WTC11 (cell line): ENCODE results near the gene CTCF.

Source experiments
- ETV6 ChIP-seq: sonication (generic); formaldehyde crosslinking; IDR thresholded peaks from 2 replicates; pipeline ENCODE4 v1.8.1; 2022; ENCODE audit warnings: mild to moderate bottlenecking, missing genetic modification reagents
- GABPB1 ChIP-seq: sonication (generic); formaldehyde crosslinking; IDR thresholded peaks from 2 replicates; pipeline ENCODE4 v1.8.1; 2023; ENCODE audit warnings: mild to moderate bottlenecking, missing genetic modification reagents
- KAT7 ChIP-seq: sonication (generic); formaldehyde crosslinking; IDR thresholded peaks from 2 replicates; pipeline ENCODE4 v1.8.1; 2023; ENCODE audit warnings: missing genetic modification reagents, mild to moderate bottlenecking, borderline replicate concordance
- ZNF219 ChIP-seq: sonication (generic); formaldehyde crosslinking; IDR thresholded peaks from 2 replicates; pipeline ENCODE4 v1.8.0; 2023; ENCODE audit warnings: missing genetic modification reagents, mild to moderate bottlenecking, borderline replicate concordance
- TF ChIP-seq, protein P1 (sequence below): fragments of 200-600 bp; IDR thresholded peaks from 2 replicates; pipeline ENCODE4 v1.8.0; 2022; ENCODE audit warnings: antibody characterized with exemption

DNA sequence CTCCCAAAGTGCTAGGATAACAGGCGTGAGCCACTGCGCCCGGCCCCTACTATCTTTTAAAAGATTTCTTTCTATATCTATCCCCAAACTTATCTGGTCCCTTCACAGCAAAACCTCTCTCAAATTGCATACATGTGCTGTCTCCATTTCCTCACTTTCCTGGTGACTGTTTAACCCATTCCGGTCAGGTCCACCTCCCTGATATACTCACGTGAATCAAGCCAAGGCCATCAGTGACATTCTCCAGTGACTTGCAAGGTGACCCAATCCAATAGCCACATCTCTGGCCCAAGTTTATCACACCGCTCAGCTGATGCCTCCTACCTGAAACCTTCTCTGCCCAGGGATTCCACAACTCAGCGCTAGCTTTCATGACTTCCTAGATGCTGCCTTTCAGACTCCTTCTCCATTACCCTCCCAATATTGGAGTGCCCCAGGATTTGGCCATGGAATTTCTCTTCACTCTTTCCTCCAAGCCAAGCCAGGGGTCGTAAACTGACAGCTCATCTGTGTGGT is 1.4 kb upstream of the CTCF start:
- TF ChIP-seq ZNF219 (CRISPR knock-in tag), result no peak
- no peak for TF ChIP-seq ETV6 (CRISPR knock-in tag)
- TF ChIP-seq, protein P1, sequence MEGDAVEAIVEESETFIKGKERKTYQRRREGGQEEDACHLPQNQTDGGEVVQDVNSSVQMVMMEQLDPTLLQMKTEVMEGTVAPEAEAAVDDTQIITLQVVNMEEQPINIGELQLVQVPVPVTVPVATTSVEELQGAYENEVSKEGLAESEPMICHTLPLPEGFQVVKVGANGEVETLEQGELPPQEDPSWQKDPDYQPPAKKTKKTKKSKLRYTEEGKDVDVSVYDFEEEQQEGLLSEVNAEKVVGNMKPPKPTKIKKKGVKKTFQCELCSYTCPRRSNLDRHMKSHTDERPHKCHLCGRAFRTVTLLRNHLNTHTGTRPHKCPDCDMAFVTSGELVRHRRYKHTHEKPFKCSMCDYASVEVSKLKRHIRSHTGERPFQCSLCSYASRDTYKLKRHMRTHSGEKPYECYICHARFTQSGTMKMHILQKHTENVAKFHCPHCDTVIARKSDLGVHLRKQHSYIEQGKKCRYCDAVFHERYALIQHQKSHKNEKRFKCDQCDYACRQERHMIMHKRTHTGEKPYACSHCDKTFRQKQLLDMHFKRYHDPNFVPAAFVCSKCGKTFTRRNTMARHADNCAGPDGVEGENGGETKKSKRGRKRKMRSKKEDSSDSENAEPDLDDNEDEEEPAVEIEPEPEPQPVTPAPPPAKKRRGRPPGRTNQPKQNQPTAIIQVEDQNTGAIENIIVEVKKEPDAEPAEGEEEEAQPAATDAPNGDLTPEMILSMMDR, result no peak
- no peak for TF ChIP-seq KAT7 (CRISPR knock-in tag)
- TF ChIP-seq GABPB1 (CRISPR knock-in tag), result no peak
